ENCODE results near the gene LIPJ.

The LIPJ gene

GRCh38 chr10:88620441-88620840 is 33.9 kb downstream of the LIPJ start:
- no peak for TF ChIP-seq CTCF (IDR thresholded peaks at IDR 0.05; ENCODE audit: low read depth, low read length)
- Histone ChIP-seq H3K27ac (no peak overlapping the region), H3K9me3 (ENCODE audit: severe bottlenecking) (no peaks in the 10 kb centered on the region), H3K4me3 (ENCODE audit: low read depth, low read length) (no peak overlapping the region), H3K36me3 (no peaks in the 10 kb centered on the region), H3K27me3 (ENCODE audit: insufficient read depth, low read depth, severe bottlenecking) (no peaks in the 10 kb centered on the region)
- no peak for DNase-seq

DNA sequence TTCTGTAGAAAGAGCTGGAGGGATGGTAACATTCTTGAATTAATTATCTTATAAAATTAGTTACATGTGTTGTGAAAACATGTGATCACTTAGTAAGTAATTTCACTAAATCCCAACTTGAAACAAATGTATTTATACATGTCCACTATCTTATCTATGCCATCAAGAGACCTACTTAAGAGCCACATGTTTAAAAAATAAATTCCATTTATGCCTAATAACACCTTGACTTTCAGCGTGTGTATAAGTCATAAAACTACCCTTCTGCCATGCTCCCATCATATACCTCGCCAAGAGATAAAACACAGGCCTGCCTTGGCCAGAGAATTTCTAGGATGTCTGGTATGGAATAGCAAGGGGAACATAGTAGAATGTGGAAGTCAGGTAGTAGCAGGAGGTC is 37.3 kb downstream of the LIPJ start:
- Histone ChIP-seq H3K27ac (no peak overlapping the region), H3K27me3 (ENCODE audit: insufficient read depth, low read depth, severe bottlenecking) (no peaks in the 10 kb centered on the region), H3K36me3 (no peaks in the 10 kb centered on the region), H3K4me3 (ENCODE audit: low read depth, low read length) (no peak overlapping the region), H3K9me3 (ENCODE audit: severe bottlenecking) (no peaks in the 10 kb centered on the region)
- no peak for TF ChIP-seq CTCF (IDR thresholded peaks at IDR 0.05; ENCODE audit: low read depth, low read length)
- no peak for DNase-seq

- Histone ChIP-seq H3K27me3 (ENCODE audit: insufficient read depth, low read depth, severe bottlenecking) (no peaks in the 10 kb centered on the region), H3K4me3 (ENCODE audit: low read depth, low read length) (no peak overlapping the region), H3K9me3 (ENCODE audit: severe bottlenecking) (no peaks in the 10 kb centered on the region), H3K36me3 (no peaks in the 10 kb centered on the region), H3K27ac (no peak overlapping the region)
- DNase-seq = no peak
- no peak for TF ChIP-seq CTCF (IDR thresholded peaks at IDR 0.05; ENCODE audit: low read depth, low read length)
These were observed 38.3 kb downstream of the LIPJ start for GRCh38 chr10:88624840-88625239.

- Histone ChIP-seq H3K36me3 (no peaks in the 10 kb centered on the region), H3K27me3 (ENCODE audit: insufficient read depth, low read depth, severe bottlenecking) (no peaks in the 10 kb centered on the region), H3K4me3 (ENCODE audit: low read depth, low read length) (no peak overlapping the region), H3K9me3 (ENCODE audit: severe bottlenecking) (no peaks in the 10 kb centered on the region), H3K27ac (no peak overlapping the region)
- no peak for DNase-seq
- TF ChIP-seq CTCF (IDR thresholded peaks at IDR 0.05; ENCODE audit: low read depth, low read length) = no peak
These were observed 53.6 kb downstream of the LIPJ start for GRCh38 chr10:88640186-88640585.

GRCh38 chr10:88642209-88642608 is 55.6 kb downstream of the LIPJ start:
- TF ChIP-seq CTCF (IDR thresholded peaks at IDR 0.05; ENCODE audit: low read depth, low read length) = no peak
- Histone ChIP-seq H3K4me3 (ENCODE audit: low read depth, low read length) (no peak overlapping the region), H3K9me3 (ENCODE audit: severe bottlenecking) (no peaks in the 10 kb centered on the region), H3K27ac (no peak overlapping the region), H3K27me3 (ENCODE audit: insufficient read depth, low read depth, severe bottlenecking) (no peaks in the 10 kb centered on the region), H3K36me3 (no peaks in the 10 kb centered on the region)
- DNase-seq = no peak

GRCh38 chr10:88642963-88643362 is 56.4 kb downstream of the LIPJ start:
- TF ChIP-seq CTCF (IDR thresholded peaks at IDR 0.05; ENCODE audit: low read depth, low read length) = no peak
- no peak overlapping the region for H3K4me3 ChIP-seq (ENCODE audit: low read depth, low read length)
- H3K9me3 ChIP-seq (ENCODE audit: severe bottlenecking) = no peaks in the 10 kb centered on the region
- no peak for DNase-seq
- no peaks in the 10 kb centered on the region for H3K36me3 ChIP-seq
- no peak overlapping the region for H3K27ac ChIP-seq
- no peaks in the 10 kb centered on the region for H3K27me3 ChIP-seq (ENCODE audit: insufficient read depth, low read depth, severe bottlenecking)

Measured in WERI-Rb-1 (cell line).